Measurements from ENCODE around the gene CSNK2A1. TPM values are rescaled to one million over a fixed set of nuclear protein-coding genes. Genes with fewer than 3 reads are reported as not detected.

CSNK2A1 gene
- total RNA-seq, 2 donors from 2014 or later: 107 to 144 TPM

DNA sequence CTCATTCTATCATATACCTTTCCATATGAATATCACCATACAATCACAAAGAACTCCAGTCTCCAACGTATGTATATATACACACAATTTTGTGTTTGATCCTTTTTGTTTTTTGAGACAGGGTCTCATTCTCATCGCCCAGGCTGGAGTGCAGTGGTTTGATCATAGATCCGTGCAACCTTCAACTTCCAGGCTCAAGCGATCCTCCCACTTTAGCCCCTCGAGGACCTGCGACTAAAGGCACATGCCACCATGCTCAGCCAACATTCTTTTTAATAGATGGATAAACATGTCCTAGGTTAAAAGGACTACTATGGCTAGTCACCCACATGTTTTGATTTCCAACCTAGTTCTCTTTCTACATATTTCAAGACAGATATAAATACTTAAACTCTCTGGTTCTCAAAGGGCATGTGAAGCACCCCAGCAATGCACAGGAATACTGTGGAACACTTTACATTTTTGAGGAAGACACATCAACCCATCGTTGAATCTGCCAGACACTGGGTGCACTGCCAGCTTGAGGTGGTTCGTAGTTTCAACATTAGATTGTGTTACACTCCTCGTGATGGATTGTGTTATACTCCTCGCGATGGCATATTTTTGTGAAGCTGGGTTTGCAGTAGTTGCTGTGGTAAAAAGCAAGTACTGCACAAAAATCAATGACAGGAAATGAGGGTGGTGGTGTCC is 40.4 kb downstream of the CSNK2A1 start:
- H3K9ac ChIP-seq (ENCODE audit: low read depth in 2 of 2, low read length in 2 of 2): no peak overlapping the region
- no peaks in the 10 kb centered on the region for H3K9me3 ChIP-seq
- H3K27ac ChIP-seq: no peak overlapping the region
- H3K36me3 ChIP-seq: peaks cover 39% of the 10 kb centered on the region
- no peak for DNase-seq
- TF ChIP-seq CTCF (IDR thresholded peaks at IDR 0.05): no peak
- no peaks in the 10 kb centered on the region for H3K4me1 ChIP-seq
- H3K4me3 ChIP-seq: no peak overlapping the region
- no peaks in the 10 kb centered on the region for H3K27me3 ChIP-seq
- intact Hi-C loops (cut with DNase I): no loop called here

DNA sequence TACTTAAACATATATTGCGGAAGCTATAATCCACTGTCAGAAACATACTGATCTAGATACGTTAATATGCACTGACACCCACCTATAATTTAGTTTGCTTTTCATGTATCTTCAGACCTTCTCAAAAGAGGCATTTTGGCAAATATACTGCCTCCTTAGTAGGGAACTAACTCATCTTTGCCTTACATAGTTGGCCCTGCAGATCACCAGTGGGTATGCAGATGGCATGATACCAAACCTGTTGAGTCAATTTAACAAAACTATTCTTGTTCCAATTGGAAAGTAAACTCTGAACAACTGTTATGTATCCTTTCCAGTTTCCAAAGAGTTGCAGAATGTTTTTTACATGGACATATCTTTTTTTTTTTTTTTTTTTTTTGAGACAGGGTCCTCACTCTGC is 45.6 kb downstream of the CSNK2A1 start:
- Histone ChIP-seq H3K27me3 (no peaks in the 10 kb centered on the region), H3K9ac (ENCODE audit: low read depth in 2 of 2, low read length in 2 of 2) (no peak overlapping the region), H3K9me3 (no peaks in the 10 kb centered on the region), H3K27ac (no peak overlapping the region), H3K4me3 (no peak overlapping the region), H3K4me1 (no peaks in the 10 kb centered on the region), H3K36me3 (peaks cover 34% of the 10 kb centered on the region)
- intact Hi-C loops (cut with DNase I): no loop called here
- no peak for TF ChIP-seq CTCF (IDR thresholded peaks at IDR 0.05)
- DNase-seq: no peak

- Histone ChIP-seq H3K4me1 (no peaks in the 10 kb centered on the region), H3K4me3 (no peak overlapping the region), H3K9ac (ENCODE audit: low read depth in 2 of 2, low read length in 2 of 2) (no peak overlapping the region), H3K27ac (no peak overlapping the region), H3K27me3 (no peaks in the 10 kb centered on the region), H3K9me3 (no peaks in the 10 kb centered on the region), H3K36me3 (peaks cover 30% of the 10 kb centered on the region)
- TF ChIP-seq CTCF (IDR thresholded peaks at IDR 0.05): no peak
- DNase-seq: no peak
- intact Hi-C loops (cut with DNase I): no loop called here
Measured at GRCh38 chr20:496126-496696, 47.4 kb downstream of the CSNK2A1 start.

DNA sequence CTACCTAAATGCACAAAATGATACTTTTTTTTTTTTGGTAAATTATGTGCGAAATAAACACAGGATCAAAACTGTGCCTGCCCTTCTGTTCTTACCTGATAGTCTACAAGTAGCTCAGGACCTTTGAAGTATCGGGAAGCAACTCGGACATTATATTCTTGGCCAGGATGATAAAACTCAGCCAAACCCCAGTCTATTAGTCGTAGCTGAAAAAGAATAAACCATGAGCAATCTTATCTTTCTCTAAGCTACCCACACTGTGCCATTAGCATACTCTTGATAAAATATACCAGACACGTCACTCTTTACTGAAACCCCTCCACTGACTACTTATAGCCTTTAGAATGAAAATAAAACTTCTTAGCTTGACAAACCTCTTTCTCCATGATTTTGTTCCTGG is 51.4 kb downstream of the CSNK2A1 start:
- intact Hi-C loops (cut with DNase I): no loop called here
- no peaks in the 10 kb centered on the region for H3K4me1 ChIP-seq
- no peak for TF ChIP-seq CTCF (IDR thresholded peaks at IDR 0.05)
- no peak overlapping the region for H3K4me3 ChIP-seq
- no peaks in the 10 kb centered on the region for H3K9me3 ChIP-seq
- DNase-seq: no peak
- no peaks in the 10 kb centered on the region for H3K27me3 ChIP-seq
- H3K27ac ChIP-seq: no peak overlapping the region
- peaks cover 12% of the 10 kb centered on the region for H3K36me3 ChIP-seq
- H3K9ac ChIP-seq (ENCODE audit: low read depth in 2 of 2, low read length in 2 of 2): no peak overlapping the region

DNA sequence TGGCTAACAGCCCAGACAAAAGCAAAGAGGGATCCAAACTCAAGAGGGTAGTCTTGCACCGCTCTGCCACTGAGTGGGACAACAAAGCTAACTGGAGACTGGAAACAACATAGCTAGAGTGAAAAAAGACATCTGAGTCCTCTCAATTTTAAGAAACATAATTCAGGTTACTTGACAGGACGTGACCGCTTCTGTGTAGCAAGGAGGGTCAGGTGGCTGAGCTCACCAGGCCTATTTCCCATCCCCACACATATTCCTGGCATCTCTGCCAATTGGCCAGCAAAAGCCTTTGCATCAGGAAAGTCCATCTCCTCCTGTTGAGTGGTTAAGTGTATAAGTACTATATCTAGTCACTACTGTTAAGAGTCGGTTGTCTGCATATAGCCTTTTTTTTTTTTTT is 55.9 kb downstream of the CSNK2A1 start:
- Histone ChIP-seq H3K27me3 (no peaks in the 10 kb centered on the region), H3K9ac (ENCODE audit: low read depth in 2 of 2, low read length in 2 of 2) (no peak overlapping the region), H3K4me3 (no peak overlapping the region), H3K36me3 (peaks cover 10% of the 10 kb centered on the region), H3K4me1 (no peaks in the 10 kb centered on the region), H3K27ac (no peak overlapping the region), H3K9me3 (no peaks in the 10 kb centered on the region)
- no peak for TF ChIP-seq CTCF (IDR thresholded peaks at IDR 0.05)
- no peak for DNase-seq
- intact Hi-C loops (cut with DNase I): no loop called here

Data from colonic mucosa (tissue), 4 donors.